ENCODE measurements around the gene EIF4EBP3. TPM values are rescaled to one million over a fixed set of nuclear protein-coding genes. Genes with fewer than 3 reads are reported as not detected.

The EIF4EBP3 gene
- total and polyA plus RNA-seq, 2 experiments from 2014 or later = 0.54 to 14.5 TPM

DNA sequence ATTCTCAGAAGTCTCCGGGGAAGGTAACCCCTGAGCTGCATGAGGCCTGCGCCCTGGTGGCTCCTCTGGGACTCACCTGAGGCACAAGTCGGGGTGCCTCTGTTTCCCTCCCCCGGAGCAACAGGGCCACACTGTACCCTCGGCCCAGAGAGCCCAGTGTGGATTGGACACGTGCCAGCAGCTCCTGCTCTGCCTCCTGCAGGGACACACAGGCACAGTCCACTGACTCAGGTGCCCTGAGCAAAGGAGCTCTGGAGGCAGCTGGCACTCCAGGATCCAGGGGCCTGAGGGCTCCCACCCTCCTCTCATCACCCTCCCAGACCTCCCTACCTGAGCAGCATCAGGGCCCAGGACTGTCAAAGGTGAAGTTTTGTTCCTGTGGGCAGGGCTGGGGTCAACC lies 46.7 kb downstream of the EIF4EBP3 start:
- H4K20me1 ChIP-seq (ENCODE audit: insufficient read depth) = no peaks in the 10 kb centered on the region
- peaks cover 21% of the 10 kb centered on the region for H3K4me1 ChIP-seq (ENCODE audit: insufficient read depth)
- no peaks in the 10 kb centered on the region for H3K79me2 ChIP-seq (ENCODE audit: insufficient read depth)
- no peak overlapping the region for H3K4me2 ChIP-seq (ENCODE audit: unreplicated experiment)
- no peak for DNase-seq
- no peak overlapping the region for H2AFZ ChIP-seq
- H3K9me2 ChIP-seq (ENCODE audit: insufficient read depth) = no peaks in the 10 kb centered on the region
- H3K9me3 ChIP-seq (ENCODE audit: low read depth) = no peaks in the 10 kb centered on the region
- no peak overlapping the region for H3K4me3 ChIP-seq
- H3K27ac ChIP-seq = no peak overlapping the region
- no peak overlapping the region for H3K9ac ChIP-seq
- TF ChIP-seq EZH2 (IDR thresholded peaks at IDR 0.05; ENCODE audit: insufficient read depth, poor library complexity, severe bottlenecking) (no peak), EZH2phosphoT487 (IDR thresholded peaks at IDR 0.05; ENCODE audit: insufficient read depth, low read depth) (no peak)
- H3F3A ChIP-seq (ENCODE audit: insufficient read depth) = no peaks in the 10 kb centered on the region
- no peaks in the 10 kb centered on the region for H3K36me3 ChIP-seq (ENCODE audit: low read depth)
- WGBS, 2 experiments (ENCODE audit: low coverage in 1 of 2, low lambda C conversion rate in 2 of 2, missing lambda C conversion rate in 2 of 2) = 54 to 76% methylated on average over 6 of the region's 6 CpGs
- in situ Hi-C loops (cut with MboI) = no loop called here
- H3K27me3 ChIP-seq (replicated peaks; ENCODE audit: insufficient read depth) = no peaks in the 10 kb centered on the region; the same call in 1 of the 2 replicates

DNA sequence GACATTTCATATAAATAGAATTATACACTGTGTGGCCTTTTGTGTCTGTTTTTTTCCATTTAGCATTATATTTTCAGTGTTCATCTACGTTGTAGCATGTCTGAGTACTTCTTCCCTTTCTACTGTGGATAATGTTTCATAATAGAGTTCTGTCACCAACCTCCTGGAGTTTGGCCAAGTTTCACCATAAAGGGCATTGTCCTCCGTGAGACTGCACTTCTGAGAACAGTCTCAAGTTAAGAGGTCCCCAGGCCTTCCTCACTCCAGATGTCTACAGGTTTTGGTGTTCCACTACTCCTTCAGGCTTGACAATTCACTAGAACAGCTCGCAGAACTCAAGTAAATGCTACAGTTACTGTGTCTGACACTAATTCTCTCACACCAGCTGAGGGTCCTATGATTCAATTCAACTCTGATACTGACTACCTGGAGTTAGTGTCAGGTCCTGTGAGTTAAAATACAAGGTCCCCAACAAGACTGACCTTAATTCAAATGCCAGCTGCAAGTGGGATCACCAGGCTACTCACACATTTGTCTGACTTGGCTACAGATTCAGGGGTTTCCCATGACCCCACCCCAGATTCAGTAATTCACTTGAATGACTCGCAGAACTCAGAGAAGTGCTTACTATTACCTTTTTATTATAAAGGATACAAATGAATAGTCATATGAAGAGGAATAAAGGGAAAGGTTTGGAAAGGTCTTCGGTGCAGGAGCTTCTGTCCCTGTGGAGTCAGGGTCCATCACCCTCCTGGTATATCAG lies 48.3 kb downstream of the EIF4EBP3 start:
- H3K9ac ChIP-seq = no peak overlapping the region
- H3K36me3 ChIP-seq (ENCODE audit: low read depth) = no peaks in the 10 kb centered on the region
- in situ Hi-C loops (cut with MboI) = no loop called here
- no peaks in the 10 kb centered on the region; the same call in 1 of the 2 replicates for H3K27me3 ChIP-seq (replicated peaks; ENCODE audit: insufficient read depth)
- TF ChIP-seq EZH2phosphoT487 (IDR thresholded peaks at IDR 0.05; ENCODE audit: insufficient read depth, low read depth) = no peak
- TF ChIP-seq EZH2 (IDR thresholded peaks at IDR 0.05; ENCODE audit: insufficient read depth, poor library complexity, severe bottlenecking) = no peak
- H3K79me2 ChIP-seq (ENCODE audit: insufficient read depth) = no peaks in the 10 kb centered on the region
- DNase-seq = no peak
- no peak overlapping the region for H2AFZ ChIP-seq
- H3F3A ChIP-seq (ENCODE audit: insufficient read depth) = no peaks in the 10 kb centered on the region
- WGBS, 2 experiments (ENCODE audit: low coverage in 1 of 2, low lambda C conversion rate in 2 of 2, missing lambda C conversion rate in 2 of 2) = 62 to 66% methylated on average over 5 of the region's 5 CpGs
- H3K4me1 ChIP-seq (ENCODE audit: insufficient read depth) = peaks cover 12% of the 10 kb centered on the region
- no peak overlapping the region for H3K4me3 ChIP-seq
- no peaks in the 10 kb centered on the region for H4K20me1 ChIP-seq (ENCODE audit: insufficient read depth)
- no peak overlapping the region for H3K27ac ChIP-seq
- H3K4me2 ChIP-seq (ENCODE audit: unreplicated experiment) = no peak overlapping the region
- no peaks in the 10 kb centered on the region for H3K9me2 ChIP-seq (ENCODE audit: insufficient read depth)
- H3K9me3 ChIP-seq (ENCODE audit: low read depth) = no peaks in the 10 kb centered on the region

DNA sequence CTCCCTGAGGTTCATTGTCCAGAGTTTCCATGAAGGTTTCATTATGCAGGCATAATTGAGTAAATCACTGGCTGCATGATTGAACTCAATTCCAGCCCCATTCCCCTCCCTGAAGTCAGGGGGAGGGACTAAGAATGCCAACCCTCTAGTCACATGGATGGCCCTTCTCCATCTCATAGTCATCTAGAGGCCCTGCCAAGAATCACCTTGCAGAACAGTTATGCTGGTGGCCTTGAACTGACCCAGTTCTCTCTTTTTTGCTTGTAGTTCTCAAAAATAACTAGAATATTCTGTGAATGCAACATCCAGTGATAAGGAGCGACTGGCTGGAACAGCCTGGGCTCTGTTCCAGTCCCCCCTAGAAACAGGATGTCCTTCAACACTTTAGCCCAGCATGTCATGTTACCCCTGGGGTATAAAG lies 48.9 kb downstream of the EIF4EBP3 start:
- H3K79me2 ChIP-seq (ENCODE audit: insufficient read depth) = no peaks in the 10 kb centered on the region
- no peak overlapping the region for H3K4me3 ChIP-seq
- H3K27ac ChIP-seq = no peak overlapping the region
- 89 to 100% methylated on average over 1 of the region's 1 CpG for WGBS, 2 experiments (ENCODE audit: low coverage in 1 of 2, low lambda C conversion rate in 2 of 2, missing lambda C conversion rate in 2 of 2)
- DNase-seq = no peak
- H3K4me2 ChIP-seq (ENCODE audit: unreplicated experiment) = no peak overlapping the region
- H3K9me2 ChIP-seq (ENCODE audit: insufficient read depth) = no peaks in the 10 kb centered on the region
- H3K36me3 ChIP-seq (ENCODE audit: low read depth) = no peaks in the 10 kb centered on the region
- H2AFZ ChIP-seq = no peak overlapping the region
- no peaks in the 10 kb centered on the region for H3K9me3 ChIP-seq (ENCODE audit: low read depth)
- TF ChIP-seq EZH2 (IDR thresholded peaks at IDR 0.05; ENCODE audit: insufficient read depth, poor library complexity, severe bottlenecking) (no peak), EZH2phosphoT487 (IDR thresholded peaks at IDR 0.05; ENCODE audit: insufficient read depth, low read depth) (no peak)
- peaks cover 10% of the 10 kb centered on the region for H3K4me1 ChIP-seq (ENCODE audit: insufficient read depth)
- no peaks in the 10 kb centered on the region for H4K20me1 ChIP-seq (ENCODE audit: insufficient read depth)
- H3K27me3 ChIP-seq (replicated peaks; ENCODE audit: insufficient read depth) = no peaks in the 10 kb centered on the region; the same call in 1 of the 2 replicates
- in situ Hi-C loops (cut with MboI) = no loop called here
- H3F3A ChIP-seq (ENCODE audit: insufficient read depth) = no peaks in the 10 kb centered on the region
- no peak overlapping the region for H3K9ac ChIP-seq

DNA sequence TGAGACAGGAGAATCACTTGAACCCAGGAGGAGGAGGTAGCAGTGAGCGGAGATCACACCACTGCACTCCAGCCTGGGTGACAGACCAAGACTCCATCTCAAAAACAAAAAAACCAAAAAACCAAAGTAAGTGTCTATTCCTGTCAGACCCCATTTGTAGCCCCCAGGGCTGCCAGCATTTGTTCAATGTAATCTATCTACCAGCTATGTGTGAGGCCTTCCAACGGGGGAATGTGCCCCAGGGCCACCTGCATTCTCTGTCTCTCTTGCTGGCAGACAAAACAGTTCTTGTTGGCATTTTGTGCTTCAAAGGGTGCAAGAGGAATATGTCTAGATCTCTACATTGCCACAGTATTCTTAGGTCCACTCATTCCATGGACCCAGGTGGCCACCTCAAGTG lies 51.4 kb downstream of the EIF4EBP3 start:
- no peak overlapping the region for H3K27ac ChIP-seq
- in situ Hi-C loops (cut with MboI) = no loop called here
- no peaks in the 10 kb centered on the region for H3K79me2 ChIP-seq (ENCODE audit: insufficient read depth)
- H3K4me2 ChIP-seq (ENCODE audit: unreplicated experiment) = no peak overlapping the region
- no peak for TF ChIP-seq EZH2 (IDR thresholded peaks at IDR 0.05; ENCODE audit: insufficient read depth, poor library complexity, severe bottlenecking)
- no peak for TF ChIP-seq EZH2phosphoT487 (IDR thresholded peaks at IDR 0.05; ENCODE audit: insufficient read depth, low read depth)
- H2AFZ ChIP-seq = no peak overlapping the region
- WGBS, 2 experiments (ENCODE audit: low coverage in 1 of 2, low lambda C conversion rate in 2 of 2, missing lambda C conversion rate in 2 of 2) = 46 to 49% methylated on average over 2 of the region's 2 CpGs
- H3K27me3 ChIP-seq (replicated peaks; ENCODE audit: insufficient read depth) = no peaks in the 10 kb centered on the region; the same call in 1 of the 2 replicates
- no peaks in the 10 kb centered on the region for H3K4me1 ChIP-seq (ENCODE audit: insufficient read depth)
- DNase-seq = no peak
- no peaks in the 10 kb centered on the region for H3K36me3 ChIP-seq (ENCODE audit: low read depth)
- no peaks in the 10 kb centered on the region for H4K20me1 ChIP-seq (ENCODE audit: insufficient read depth)
- peaks cover 7% of the 10 kb centered on the region; the same call in 1 of the 2 replicates for H3F3A ChIP-seq (ENCODE audit: insufficient read depth)
- H3K9me2 ChIP-seq (ENCODE audit: insufficient read depth) = no peaks in the 10 kb centered on the region
- no peak overlapping the region for H3K9ac ChIP-seq
- no peak overlapping the region for H3K4me3 ChIP-seq
- no peaks in the 10 kb centered on the region for H3K9me3 ChIP-seq (ENCODE audit: low read depth)

Small RNA genes within 50 kb of the gene (microRNA-seq; reads per million reads assigned to microRNA genes)
- not detected for gene MIR6831 (ENCODE audit: borderline number of aligned reads)

Small RNA genes within 50 kb of the gene (small RNA-seq; reads per million reads assigned to genes)
- gene RF00279 (ENCODE audit: low read depth, low replicate concordance) = not detected
- gene RF00443 (ENCODE audit: low read depth, low replicate concordance) = not detected

Other genes with a start within 250 kb of the EIF4EBP3 start
- gene PFDN1, start 244.6 kb upstream of the EIF4EBP3 start, total RNA-seq (2014; rRNA removed; shearing (Covaris generic)) = 94.3 and 95.8 TPM in 2 replicates
- gene PFDN1, start 244.6 kb upstream of the EIF4EBP3 start, polyA plus RNA-seq (2016; fragmentation: Nextera tagmentation; extraction: Ambion mirVana) = 87.0 and 99.9 TPM in 2 replicates
- gene HBEGF, start 201.1 kb upstream of the EIF4EBP3 start, total RNA-seq (2014; rRNA removed; shearing (Covaris generic)) = 7.5 and 9.5 TPM in 2 replicates
- 4.5 and 4.9 TPM in 2 replicates for gene HBEGF, start 201.1 kb upstream of the EIF4EBP3 start, polyA plus RNA-seq (2016; fragmentation: Nextera tagmentation; extraction: Ambion mirVana)
- not detected in 2 replicates for gene SLC4A9, start 187.5 kb upstream of the EIF4EBP3 start, total RNA-seq (2014; rRNA removed; shearing (Covaris generic))
- gene SLC4A9, start 187.5 kb upstream of the EIF4EBP3 start, polyA plus RNA-seq (2016; fragmentation: Nextera tagmentation; extraction: Ambion mirVana) = not detected in 2 replicates
- gene ANKHD1, start 145.8 kb upstream of the EIF4EBP3 start, total RNA-seq (2014; rRNA removed; shearing (Covaris generic)) = 27.9 and 40.5 TPM in 2 replicates
- 24.3 and 26.1 TPM in 2 replicates for gene ANKHD1, start 145.8 kb upstream of the EIF4EBP3 start, polyA plus RNA-seq (2016; fragmentation: Nextera tagmentation; extraction: Ambion mirVana)
- gene SRA1, start 9.8 kb downstream of the EIF4EBP3 start, total RNA-seq (2014; rRNA removed; shearing (Covaris generic)) = 41.6 and 46.2 TPM in 2 replicates
- gene SRA1, start 9.8 kb downstream of the EIF4EBP3 start, polyA plus RNA-seq (2016; fragmentation: Nextera tagmentation; extraction: Ambion mirVana) = 90.6 and 91.2 TPM in 2 replicates
- gene APBB3, start 16.9 kb downstream of the EIF4EBP3 start, total RNA-seq (2014; rRNA removed; shearing (Covaris generic)) = 13.8 and 14.8 TPM in 2 replicates
- 13.1 and 13.2 TPM in 2 replicates for gene APBB3, start 16.9 kb downstream of the EIF4EBP3 start, polyA plus RNA-seq (2016; fragmentation: Nextera tagmentation; extraction: Ambion mirVana)
- 11.8 and 19.6 TPM in 2 replicates for gene SLC35A4, start 17.2 kb downstream of the EIF4EBP3 start, total RNA-seq (2014; rRNA removed; shearing (Covaris generic))
- 45.2 and 49.5 TPM in 2 replicates for gene SLC35A4, start 17.2 kb downstream of the EIF4EBP3 start, polyA plus RNA-seq (2016; fragmentation: Nextera tagmentation; extraction: Ambion mirVana)
- 1.9 and 6.1 TPM in 2 replicates for gene CD14, start 85.5 kb downstream of the EIF4EBP3 start, total RNA-seq (2014; rRNA removed; shearing (Covaris generic))
- gene CD14, start 85.5 kb downstream of the EIF4EBP3 start, polyA plus RNA-seq (2016; fragmentation: Nextera tagmentation; extraction: Ambion mirVana) = 2.1 and 3.2 TPM in 2 replicates
- gene TMCO6, start 91.8 kb downstream of the EIF4EBP3 start, total RNA-seq (2014; rRNA removed; shearing (Covaris generic)) = 14.4 and 48.2 TPM in 2 replicates
- gene TMCO6, start 91.8 kb downstream of the EIF4EBP3 start, polyA plus RNA-seq (2016; fragmentation: Nextera tagmentation; extraction: Ambion mirVana) = 5.4 and 5.6 TPM in 2 replicates
- gene NDUFA2, start 100.0 kb downstream of the EIF4EBP3 start, total RNA-seq (2014; rRNA removed; shearing (Covaris generic)) = 21.9 and 25.4 TPM in 2 replicates
- gene NDUFA2, start 100.0 kb downstream of the EIF4EBP3 start, polyA plus RNA-seq (2016; fragmentation: Nextera tagmentation; extraction: Ambion mirVana) = 117 and 120 TPM in 2 replicates
- gene IK, start 100.2 kb downstream of the EIF4EBP3 start, total RNA-seq (2014; rRNA removed; shearing (Covaris generic)) = 72.0 and 72.2 TPM in 2 replicates
- gene IK, start 100.2 kb downstream of the EIF4EBP3 start, polyA plus RNA-seq (2016; fragmentation: Nextera tagmentation; extraction: Ambion mirVana) = 105 and 106 TPM in 2 replicates
- 17.5 and 19.6 TPM in 2 replicates for gene WDR55, start 117.2 kb downstream of the EIF4EBP3 start, total RNA-seq (2014; rRNA removed; shearing (Covaris generic))
- 17.7 and 18.6 TPM in 2 replicates for gene WDR55, start 117.2 kb downstream of the EIF4EBP3 start, polyA plus RNA-seq (2016; fragmentation: Nextera tagmentation; extraction: Ambion mirVana)
- 0.22 and 0.38 TPM in 2 replicates for gene DND1, start 125.9 kb downstream of the EIF4EBP3 start, total RNA-seq (2014; rRNA removed; shearing (Covaris generic))
- gene DND1, start 125.9 kb downstream of the EIF4EBP3 start, polyA plus RNA-seq (2016; fragmentation: Nextera tagmentation; extraction: Ambion mirVana) = 0.14 TPM in 1 of 2 replicates, not detected in the other
- gene HARS1, start 143.7 kb downstream of the EIF4EBP3 start, total RNA-seq (2014; rRNA removed; shearing (Covaris generic)) = 75.7 and 85.0 TPM in 2 replicates
- 92.5 and 97.6 TPM in 2 replicates for gene HARS1, start 143.7 kb downstream of the EIF4EBP3 start, polyA plus RNA-seq (2016; fragmentation: Nextera tagmentation; extraction: Ambion mirVana)
- 29.7 and 32.8 TPM in 2 replicates for gene HARS2, start 143.8 kb downstream of the EIF4EBP3 start, total RNA-seq (2014; rRNA removed; shearing (Covaris generic))
- gene HARS2, start 143.8 kb downstream of the EIF4EBP3 start, polyA plus RNA-seq (2016; fragmentation: Nextera tagmentation; extraction: Ambion mirVana) = 20.7 and 23.3 TPM in 2 replicates
- gene ZMAT2, start 152.8 kb downstream of the EIF4EBP3 start, total RNA-seq (2014; rRNA removed; shearing (Covaris generic)) = 43.1 TPM in 2 replicates
- 34.7 and 36.3 TPM in 2 replicates for gene ZMAT2, start 152.8 kb downstream of the EIF4EBP3 start, polyA plus RNA-seq (2016; fragmentation: Nextera tagmentation; extraction: Ambion mirVana)
- not detected in 2 replicates for gene PCDHA1, start 238.5 kb downstream of the EIF4EBP3 start, total RNA-seq (2014; rRNA removed; shearing (Covaris generic))
- gene PCDHA1, start 238.5 kb downstream of the EIF4EBP3 start, polyA plus RNA-seq (2016; fragmentation: Nextera tagmentation; extraction: Ambion mirVana) = not detected in 2 replicates
- gene PCDHA2, start 247.2 kb downstream of the EIF4EBP3 start, total RNA-seq (2014; rRNA removed; shearing (Covaris generic)) = not detected in 2 replicates
- gene PCDHA2, start 247.2 kb downstream of the EIF4EBP3 start, polyA plus RNA-seq (2016; fragmentation: Nextera tagmentation; extraction: Ambion mirVana) = 0.06 TPM in 1 of 2 replicates, not detected in the other

Measured in GM23248 (cell line).